HG02870 (cell line): Measurements from ENCODE around the gene SLC16A5.
"Not testable (repeated sequence)": the region's sequence is repeated elsewhere in the genome, so short reads cannot be mapped to it uniquely, and the experiment has no call there.

ENCODE experiments used
- ATAC-seq: cut with Tn5 transposase; IDR thresholded peaks from one replicate; pipeline ENCODE4 v1.9.1; 2021; ENCODE audit warnings: mild to moderate bottlenecking, moderate library complexity; ENCODE audit not compliant: unreplicated experiment

Gene SLC16A5

DNA sequence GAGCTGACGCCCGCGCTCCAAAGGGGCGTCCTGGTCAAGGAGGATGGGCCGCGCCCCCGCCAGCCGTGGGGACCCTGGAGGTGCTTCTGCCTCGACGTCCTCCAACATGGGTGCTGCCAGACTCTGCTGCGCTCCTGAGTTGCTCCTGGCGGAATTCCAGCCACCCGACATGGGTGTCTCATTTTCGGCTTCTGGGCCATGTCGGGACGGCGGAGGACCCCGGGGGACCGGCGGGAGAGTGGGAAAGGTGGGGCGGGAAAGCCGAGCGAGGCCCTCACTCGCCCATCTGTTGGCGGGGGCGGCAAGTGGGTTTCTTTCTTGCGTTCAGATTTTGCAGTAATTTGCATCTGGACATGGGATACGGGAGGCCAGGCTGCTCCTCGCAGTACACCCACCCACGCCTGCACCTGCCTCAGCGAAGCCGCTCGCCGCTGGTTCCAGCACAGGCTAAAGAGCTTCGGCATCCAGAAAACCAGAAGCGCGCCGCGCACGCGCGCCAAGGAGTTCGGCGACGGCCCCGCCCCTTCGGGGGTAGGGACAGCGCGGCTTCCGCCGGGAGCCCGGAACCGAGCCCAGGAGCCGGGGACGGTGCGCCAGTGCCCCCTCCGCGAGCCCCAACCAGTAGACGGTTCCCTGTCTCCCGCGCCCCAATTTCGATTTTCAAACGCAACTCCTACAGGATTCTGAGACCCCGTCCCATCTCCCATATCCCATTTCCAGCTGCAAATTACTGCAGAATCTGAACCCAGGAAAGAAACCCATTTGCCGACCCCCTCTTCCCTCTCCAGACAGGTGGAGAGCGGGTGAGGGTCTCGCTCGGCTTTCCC lies 21.9 kb downstream of the SLC16A5 start, which contains the start of gene ARMC7:
Gene ARMC7, plus strand, starts transcription at position 563 of the 827 bp plus-strand sequence. CDS start 320 bp downstream, outside the sequence.
- ATAC-seq, result peak; percentile 50

DNA sequence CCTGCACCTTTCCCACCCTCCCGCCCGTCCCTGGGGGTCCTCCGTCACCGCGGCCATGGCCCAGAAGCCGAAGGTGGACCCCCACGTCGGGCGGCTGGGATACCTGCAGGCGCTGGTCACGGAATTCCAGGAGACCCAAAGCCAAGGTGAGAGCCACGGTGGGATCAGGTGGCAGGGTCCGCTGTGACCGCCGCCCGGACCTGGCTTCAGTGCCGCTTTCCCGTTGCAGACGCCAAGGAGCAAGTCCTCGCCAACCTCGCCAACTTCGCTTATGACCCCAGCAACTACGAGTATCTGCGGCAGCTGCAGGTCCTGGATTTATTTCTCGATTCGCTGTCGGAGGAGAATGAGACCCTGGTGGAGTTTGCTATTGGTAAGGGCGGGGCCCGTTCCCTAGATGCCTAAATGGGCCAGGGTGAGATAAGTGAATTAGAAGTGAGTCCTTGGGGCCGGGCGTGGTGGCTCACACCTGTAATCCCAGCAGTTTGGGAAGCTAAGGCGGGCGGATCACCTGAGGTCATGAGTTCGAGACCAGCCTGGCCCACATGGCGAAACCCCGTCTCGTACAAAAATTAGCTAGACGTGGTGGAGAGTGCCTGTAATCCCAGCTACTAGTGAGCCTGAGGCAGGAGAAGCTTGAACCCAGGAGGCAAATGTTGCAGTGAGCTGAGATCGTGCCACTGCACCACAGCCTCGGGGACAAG lies 22.6 kb downstream of the SLC16A5 start:
- no peak for ATAC-seq

DNA sequence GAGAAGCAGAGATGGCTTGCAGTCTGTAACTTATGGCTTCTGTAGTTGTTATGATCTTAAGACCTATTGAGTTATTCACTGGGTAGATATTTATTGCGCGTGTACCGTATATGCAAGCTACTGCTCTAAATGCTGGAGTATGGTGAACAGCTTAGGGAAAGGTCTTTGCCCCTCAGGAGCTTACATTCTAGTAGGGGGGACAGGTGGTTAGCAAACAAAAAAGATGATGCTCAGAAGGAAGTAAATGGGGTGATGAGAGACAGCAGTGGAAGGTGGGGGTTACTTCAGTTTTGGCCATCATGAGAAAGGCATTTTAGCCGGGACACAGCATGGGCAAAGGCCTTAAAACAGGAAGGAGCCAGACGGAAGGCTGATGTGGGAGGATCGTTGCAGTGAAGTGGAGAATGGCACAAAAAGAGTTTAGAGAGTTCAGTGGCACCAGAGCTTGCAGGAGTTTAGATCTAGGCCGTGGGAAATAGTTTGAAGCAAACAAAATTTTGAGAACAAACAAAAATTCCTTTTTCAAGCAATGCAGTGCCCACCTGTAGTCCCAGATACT lies 24.1 kb downstream of the SLC16A5 start:
- ATAC-seq, result no peak

DNA sequence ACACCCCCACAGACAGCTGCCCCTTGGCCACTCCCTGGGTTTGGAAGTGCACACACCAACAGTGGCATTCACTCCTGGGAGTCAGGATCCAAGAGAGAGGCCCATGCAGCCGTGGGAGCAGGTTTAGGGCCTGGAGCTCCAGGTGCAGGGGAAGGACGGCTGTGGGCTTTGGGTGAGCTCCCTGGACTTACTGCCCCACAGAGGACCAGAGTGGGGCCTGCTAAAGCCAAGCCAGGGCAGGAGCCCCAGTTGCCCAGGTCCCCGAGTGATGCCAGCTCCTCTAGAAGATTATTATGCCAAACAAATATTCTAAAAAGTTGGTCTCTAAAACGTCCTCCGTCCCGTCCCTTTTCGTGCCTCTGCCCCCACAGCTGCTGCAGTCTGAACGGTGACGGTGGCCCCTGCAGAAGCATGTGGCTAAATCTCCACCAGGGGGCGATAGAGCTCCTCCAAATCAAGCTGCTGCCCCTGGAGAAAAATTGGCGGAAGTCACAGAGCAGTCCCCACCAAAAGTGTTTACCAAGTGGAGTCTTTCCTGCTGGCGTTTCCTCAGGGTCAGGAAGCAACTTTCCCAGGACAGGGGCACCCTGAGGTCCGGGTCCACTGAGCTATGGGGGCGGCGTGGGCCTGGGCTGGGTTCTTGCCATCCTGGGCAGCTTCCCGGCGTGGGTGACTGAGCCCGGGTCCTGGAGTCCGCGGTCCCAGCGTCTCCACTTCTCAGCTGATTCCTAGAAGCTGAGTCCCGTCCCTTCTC lies 26.2 kb downstream of the SLC16A5 start:
- no peak for ATAC-seq

DNA sequence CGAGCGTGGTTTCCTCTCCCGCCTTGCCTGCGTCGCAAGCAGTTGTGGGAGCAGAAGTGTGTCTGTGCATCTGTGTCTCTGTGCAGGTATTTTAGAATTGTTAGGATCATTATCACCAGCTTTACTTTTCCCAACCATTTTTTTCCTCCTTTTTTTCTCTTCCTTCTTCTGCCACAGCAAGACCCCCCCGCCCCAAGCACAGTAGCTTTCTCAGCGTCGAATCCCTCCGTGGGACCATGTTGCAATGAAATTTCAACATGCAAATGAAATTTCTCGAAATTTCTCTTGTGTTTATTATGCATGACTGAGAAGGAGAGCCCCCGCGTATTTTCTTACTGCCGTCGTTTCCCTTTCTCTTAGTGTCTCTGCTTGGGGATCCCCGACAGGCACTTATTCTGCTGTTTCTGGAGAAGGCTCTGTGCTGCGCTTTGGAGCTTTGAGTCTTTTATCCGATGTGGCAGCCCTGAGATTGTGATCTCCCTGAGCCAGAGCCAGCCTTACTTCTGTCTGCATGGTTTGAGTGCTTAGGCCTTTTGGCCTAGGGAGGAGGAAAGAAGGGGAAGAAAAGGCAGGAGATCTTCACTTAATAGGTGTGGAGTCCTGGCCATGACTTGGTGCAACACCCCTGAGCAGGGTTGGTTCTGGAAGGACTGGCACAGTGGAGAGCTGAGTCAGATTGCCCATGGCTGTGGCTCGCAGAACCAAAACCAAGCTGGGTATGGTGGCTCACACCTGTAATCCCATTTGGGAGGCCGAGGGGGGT lies 27.0 kb downstream of the SLC16A5 start:
- ATAC-seq, result no peak

DNA sequence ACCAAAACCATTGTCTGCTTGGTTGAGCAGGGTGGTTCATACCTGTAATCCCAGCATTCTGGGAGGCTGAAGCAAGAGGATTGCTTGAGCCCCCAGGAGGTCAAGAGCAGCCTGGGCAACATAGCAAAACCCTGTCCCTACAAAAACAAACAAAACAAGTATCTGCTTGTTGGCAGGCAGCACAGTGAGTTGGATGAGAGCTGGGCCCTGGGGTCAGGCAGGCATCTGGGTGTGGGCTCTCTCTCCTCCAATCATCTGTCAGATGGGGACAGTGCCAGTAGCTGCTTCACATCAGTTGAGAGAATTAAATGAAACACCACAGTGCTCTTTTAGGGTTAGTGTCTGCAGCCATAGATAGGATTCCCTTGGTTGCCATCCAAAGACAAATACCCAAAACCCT lies 27.8 kb downstream of the SLC16A5 start:
- ATAC-seq, result no peak

DNA sequence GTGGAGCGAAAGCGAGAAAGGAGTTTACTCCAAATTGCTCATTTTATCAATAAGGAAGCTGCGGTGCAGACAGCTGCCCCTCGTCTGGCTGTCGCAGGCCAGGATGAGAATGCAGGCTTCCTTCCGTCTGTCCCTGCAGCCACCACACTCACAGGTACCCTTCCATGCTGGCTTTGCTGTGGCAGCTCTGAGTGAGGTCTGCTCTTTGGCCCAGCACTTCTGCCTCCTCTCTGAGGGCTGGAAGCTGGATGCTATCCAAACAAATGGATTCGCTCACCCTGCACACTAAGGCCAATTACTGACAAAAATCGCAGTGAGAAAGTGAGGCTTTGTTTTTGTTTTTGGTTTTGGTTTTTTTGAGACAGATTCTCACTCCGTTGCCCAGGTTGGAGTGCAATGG lies 29.0 kb downstream of the SLC16A5 start:
- ATAC-seq, result no peak

DNA sequence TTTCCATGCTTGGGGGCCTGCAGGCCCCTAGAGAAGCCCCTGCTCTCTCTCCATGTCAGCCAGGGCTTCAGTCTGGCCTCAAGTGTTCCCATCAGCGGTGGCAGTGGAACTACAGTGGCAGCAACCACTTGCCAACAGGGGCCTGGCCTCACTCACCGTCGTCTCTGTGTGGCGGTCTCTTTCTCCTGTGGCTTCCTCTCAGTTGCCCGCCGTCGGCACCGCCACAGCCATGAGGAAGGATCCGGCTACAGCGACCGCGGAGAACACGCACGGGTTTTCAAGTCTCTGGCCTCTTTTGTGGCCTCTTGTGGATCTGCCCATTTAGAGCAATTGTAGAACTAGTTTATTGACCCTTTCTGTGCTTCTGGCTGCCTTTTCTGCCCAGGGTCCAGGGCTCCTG lies 30.6 kb downstream of the SLC16A5 start:
- ATAC-seq, result no peak

DNA sequence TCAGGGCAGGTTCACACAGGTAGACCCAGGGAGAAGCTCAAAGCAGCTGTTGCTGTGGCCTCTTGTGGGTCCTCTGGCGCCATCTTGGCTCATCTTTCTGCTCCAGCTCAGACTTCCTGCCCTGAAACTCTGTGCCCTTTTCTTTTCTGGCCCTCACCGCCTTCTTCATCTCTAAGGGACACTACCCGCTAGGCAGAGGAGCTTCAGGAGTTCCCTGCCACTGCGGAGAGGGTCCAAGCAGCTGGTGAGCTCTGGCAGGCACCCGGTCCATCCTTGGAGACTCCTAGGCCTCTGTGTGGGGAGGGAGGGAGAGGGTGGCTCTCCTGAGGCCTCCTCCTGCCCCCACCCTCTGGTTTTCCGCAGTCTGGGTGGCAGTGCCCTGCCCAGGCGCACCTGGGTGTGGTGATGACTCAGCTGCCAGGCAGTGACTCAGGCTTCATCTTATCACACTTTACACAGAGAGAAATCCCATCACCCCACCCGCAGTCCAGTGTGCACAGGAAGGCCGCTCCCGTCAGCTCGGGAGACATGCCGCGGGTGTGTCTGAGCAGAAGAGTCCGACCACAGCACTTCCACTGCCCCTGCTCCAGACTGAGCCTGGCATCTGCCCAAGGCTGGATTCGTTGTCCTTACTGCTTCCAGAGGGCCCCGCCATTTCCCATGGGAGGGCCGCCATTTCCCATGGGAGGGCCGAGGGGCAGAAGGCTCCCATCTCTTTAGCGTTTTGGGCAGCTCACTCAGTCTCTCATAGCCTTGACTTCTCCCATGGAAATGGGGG lies 36.5 kb downstream of the SLC16A5 start:
- ATAC-seq, result no peak

DNA sequence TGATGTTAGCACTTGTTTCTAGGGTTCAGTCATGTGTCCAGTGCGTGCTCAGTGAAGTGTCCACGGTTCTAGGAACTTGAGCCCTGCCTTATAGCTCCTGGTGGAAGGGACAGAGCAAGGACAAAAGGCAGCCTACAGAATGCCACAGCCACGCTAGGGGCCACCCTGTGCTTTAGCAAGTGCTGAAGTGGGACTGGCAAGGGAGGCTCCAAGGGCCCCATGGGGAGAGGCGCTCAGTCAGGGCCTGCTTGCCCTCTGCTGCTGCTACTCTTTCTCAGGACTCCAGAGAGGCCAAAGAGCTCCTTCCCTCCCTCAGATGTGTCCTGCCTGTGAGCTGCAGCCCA lies 37.0 kb downstream of the SLC16A5 start:
- no peak for ATAC-seq

DNA sequence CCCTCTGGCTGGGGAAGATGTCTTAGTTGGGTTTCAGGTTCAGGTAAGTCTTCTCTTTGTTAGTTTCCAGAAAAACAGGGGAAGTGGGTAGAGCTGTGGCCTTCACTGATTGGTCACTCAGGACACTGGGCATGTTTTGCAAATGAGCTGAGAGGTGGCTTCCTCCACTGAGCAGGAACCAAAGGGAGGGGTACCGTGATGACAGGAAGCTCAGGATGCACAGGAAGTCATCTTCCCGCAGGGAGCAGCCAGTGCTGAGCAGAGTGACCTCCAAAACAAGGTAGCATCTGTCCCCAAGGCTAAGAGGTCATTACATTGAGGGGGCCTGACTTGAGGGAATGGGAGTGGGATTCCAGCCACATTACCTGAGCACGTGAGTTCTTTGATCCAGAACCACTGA lies 38.2 kb downstream of the SLC16A5 start:
- ATAC-seq, result no peak

DNA sequence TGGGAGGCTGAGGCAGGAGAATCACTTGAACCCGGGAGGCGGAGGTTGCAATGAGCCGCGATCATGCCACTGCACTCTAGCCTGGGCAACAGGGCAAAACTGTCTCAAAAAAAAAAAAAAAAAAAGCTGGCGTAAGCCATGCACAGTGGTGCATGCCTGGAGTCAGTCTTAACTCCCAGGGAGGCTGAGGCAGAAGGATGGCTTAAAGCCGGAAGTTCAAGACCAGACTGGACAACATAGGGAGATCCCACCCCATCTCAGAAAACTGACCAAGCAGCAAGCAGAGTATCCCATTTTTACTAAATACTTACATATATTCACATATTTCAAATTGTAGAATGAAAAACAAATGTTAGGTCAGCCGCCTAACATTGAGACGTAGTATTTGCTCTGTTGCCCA lies 39.2 kb downstream of the SLC16A5 start:
- no peak for ATAC-seq

DNA sequence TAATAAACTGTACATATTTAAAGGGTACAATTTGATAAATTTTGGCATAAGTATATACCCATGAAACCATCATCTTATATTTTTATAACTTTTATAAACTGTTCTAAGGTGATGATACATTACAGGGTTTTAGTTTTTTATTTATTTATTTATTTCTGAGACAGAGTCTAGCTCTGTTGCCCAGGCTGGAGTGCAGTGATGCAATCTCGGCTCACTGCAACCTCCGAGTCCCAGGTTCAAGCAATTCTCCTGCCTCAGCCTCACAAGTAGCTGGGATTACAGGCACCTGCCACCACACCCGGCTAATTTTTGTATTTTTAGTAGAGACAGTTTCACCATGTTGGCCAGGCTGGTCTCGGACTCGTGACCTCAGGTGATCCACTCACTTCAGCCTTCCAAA lies 40.2 kb downstream of the SLC16A5 start:
- not testable (repeated sequence) for ATAC-seq

DNA sequence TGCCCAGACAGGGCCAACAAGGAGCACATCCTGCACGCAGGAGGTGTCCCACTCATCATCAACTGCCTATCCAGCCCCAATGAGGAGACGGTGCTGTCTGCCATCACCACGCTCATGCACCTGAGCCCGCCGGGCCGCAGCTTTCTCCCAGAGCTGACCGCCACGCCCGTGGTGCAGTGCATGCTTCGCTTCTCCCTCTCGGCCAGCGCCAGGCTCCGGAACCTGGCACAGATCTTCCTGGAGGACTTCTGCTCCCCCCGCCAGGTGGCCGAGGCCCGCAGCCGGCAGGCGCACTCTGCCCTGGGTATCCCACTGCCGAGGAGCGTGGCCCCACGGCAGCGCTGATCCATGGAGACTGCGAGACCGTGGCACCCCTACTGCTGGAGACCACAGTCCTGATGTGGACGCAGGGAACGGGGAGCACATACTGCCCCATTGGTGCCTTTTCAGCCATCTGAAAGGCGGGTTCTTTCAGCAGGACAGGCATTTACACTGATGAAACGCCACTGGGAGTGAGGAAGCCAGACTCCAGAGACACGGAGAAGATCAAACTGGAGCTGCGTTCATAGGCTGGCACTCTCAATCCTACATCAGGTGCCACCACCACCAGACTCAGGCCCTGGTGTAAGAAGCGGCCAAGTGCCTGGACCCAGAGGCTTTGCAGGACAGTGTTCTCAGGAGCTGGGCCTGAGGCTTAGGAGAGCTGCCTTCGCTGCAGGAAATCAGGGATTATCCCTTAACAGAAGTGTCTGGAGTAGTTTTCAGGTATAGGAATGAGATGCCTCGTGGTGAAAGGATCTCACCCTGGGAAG lies 41.1 kb downstream of the SLC16A5 start:
- ATAC-seq, result no peak

DNA sequence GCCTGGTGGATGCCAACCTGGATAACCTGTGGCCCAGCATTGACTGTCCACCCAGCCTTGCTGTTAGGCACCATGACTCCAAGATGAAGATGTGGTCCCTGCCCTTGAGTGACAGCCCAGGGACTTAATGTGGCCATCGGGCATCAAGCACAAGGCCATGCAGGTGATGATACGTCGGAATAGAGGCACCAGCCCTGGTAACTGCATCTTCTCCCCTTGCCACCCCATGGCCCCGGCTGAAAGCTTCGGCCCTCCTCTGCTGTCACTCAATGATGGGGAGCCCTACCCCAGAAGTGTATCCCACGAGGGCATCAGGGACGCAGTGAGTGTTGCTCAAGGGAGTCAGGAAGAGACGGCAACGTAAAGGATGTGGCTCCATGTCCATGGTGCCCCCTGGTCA lies 41.8 kb downstream of the SLC16A5 start:
- no peak for ATAC-seq

DNA sequence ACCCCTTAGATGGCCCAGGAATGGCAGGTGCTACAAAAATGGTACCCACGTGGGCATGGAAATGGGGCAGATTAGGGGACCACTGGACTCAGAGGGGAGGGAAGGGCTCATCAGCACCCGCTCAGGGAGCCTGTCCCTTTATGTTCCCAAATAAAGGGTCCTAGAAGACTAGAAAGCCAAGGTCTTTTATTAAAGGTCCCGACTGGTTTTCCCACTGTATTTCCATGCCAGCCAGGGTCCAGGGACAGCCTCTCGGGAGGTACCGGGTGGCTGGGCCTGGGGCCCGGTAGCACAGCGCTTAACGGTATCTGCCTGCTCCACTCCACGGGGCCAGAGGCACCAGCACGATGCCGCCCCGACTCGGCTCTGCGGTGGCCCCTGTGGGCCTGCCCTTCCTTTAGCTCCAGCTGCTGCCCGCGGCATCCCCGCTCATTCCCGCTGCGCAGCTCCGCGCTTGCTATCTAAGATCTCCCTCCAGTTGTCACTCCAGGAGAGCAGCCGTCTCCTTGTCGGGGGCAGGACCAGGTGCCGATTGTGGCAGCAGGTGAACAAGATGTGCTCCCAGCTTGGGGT lies 42.4 kb downstream of the SLC16A5 start:
- no peak for ATAC-seq

DNA sequence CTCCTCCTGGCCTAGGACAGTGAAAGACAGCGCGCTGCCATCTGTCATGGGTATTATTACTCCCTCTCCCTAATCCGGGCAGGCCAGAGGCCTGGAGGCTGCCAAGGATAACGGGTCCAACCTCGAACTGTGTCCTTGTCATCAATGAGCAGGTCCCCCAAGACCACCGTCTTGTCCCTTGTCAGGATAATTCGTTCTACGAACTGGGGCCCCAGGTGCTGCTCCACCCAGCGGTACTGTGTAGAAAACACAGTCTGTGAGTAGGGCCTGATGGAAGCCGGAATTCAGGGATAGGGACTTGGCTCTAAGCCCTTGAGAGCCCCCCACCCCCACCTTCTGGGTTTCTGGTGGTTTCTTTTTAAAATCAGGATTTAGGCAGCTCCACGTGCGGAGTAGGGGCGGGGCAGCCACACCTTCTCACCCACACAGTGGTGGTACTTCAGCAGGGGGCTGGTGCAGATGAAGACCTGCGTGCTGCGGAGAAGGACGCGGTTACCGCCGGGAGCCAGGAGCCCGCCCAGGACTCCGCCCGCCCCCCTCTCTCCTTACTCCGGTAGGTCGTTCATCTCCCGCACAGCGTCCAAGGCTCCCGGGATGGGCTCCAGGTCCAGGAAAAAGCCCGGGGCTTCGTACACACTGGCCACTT lies 43.0 kb downstream of the SLC16A5 start:
- peak; percentile 18 for ATAC-seq
